Measurements from ENCODE around the gene SPATA17. TPM values are rescaled to one million over a fixed set of nuclear protein-coding genes. Genes with fewer than 3 reads are reported as not detected.

SPATA17 gene
- total and polyA plus RNA-seq, 2 of the 13 experiments (the other 11 are each of a cell fraction or from before 2014, with no cell fraction given) = 0.48 to 1.7 TPM

DNA sequence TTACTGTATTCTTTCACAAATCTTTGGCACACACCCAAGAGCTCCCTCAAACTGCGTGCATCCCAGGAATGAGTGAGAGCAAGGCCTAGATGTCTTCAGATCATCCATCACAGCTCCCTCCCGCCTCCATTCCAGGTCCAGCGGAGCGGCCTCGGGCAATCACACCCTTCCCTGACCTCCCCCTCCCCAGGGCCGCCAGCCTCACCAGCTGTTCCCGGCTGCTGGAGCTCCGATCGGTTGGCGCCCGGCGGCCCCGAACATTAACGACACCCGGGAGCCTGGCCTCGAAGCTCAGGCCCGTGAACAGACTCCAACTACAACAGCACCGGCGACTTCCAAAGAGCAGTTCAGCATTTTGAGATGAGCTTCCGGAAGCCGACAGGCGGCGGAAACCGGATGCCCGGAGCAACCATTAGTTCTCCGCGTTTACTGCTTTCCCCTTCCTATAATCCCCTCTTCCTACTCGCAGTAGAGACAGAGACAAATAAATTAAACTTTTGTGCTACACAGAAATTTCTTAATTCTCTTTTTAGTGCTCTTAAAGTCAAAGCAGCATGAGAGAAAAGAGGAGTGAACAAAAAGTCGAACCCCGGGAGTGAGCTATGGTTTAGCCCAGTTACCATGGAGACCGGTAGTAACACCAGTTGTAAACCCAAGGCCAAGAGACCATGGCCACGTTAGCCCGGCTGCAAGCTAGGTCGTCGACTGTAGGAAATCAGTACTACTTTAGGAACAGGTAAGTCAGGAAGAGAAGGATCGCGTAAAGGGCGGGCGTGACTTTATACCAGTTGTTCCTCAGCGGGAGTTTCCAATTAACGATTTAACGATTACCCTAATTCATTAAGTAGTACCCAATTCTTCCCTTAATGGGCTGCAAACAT is at the start of gene SPATA17, which contains the start of gene GPATCH2 (continued):
- TF ChIP-seq FIP1L1 (IDR thresholded peaks at IDR 0.05; ENCODE audit: borderline replicate concordance, insufficient read depth, low read depth, low read length) (no peak), ZNF318 (CRISPR knock-in tag; IDR thresholded peaks at IDR 0.05) (no peak), ZNF496 (CRISPR knock-in tag; IDR thresholded peaks at IDR 0.05; ENCODE audit: insufficient replicate concordance) (no peak), ZNF224 (CRISPR knock-in tag; IDR thresholded peaks at IDR 0.05) (no peak), MTA1 (CRISPR knock-in tag; IDR thresholded peaks at IDR 0.05; ENCODE audit: borderline replicate concordance) (no peak), ZNF557 (CRISPR knock-in tag; IDR thresholded peaks at IDR 0.05) (0 out of 2 replicates have a peak, but pooled peaks have one; percentile 74), NFE2 (CRISPR knock-in tag; IDR thresholded peaks at IDR 0.05) (no peak), ZNF674 (CRISPR knock-in tag; IDR thresholded peaks at IDR 0.05; ENCODE audit: low read depth) (no peak), ETV5 (CRISPR knock-in tag; IDR thresholded peaks at IDR 0.05; ENCODE audit: borderline replicate concordance) (peak; percentile 69; the same call in 1 of the 2 replicates), ZBTB44 (CRISPR knock-in tag; IDR thresholded peaks at IDR 0.05) (no peak), MAF1 (CRISPR knock-in tag; IDR thresholded peaks at IDR 0.05; ENCODE audit: borderline replicate concordance) (no peak), STAT5B (CRISPR knock-in tag; IDR thresholded peaks at IDR 0.05) (no peak), MBD4 (IDR thresholded peaks at IDR 0.05; ENCODE audit: borderline replicate concordance, low read length) (no peak), JUND (CRISPR knock-in tag; IDR thresholded peaks at IDR 0.05) (no peak)
- TF ChIP-seq, protein P1, sequence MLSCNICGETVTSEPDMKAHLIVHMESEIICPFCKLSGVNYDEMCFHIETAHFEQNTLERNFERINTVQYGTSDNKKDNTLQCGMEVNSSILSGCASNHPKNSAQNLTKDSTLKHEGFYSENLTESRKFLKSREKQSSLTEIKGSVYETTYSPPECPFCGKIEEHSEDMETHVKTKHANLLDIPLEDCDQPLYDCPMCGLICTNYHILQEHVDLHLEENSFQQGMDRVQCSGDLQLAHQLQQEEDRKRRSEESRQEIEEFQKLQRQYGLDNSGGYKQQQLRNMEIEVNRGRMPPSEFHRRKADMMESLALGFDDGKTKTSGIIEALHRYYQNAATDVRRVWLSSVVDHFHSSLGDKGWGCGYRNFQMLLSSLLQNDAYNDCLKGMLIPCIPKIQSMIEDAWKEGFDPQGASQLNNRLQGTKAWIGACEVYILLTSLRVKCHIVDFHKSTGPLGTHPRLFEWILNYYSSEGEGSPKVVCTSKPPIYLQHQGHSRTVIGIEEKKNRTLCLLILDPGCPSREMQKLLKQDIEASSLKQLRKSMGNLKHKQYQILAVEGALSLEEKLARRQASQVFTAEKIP (CRISPR knock-in tag; IDR thresholded peaks at IDR 0.05; ENCODE audit: borderline replicate concordance) = no peak
- TF ChIP-seq, protein P2, sequence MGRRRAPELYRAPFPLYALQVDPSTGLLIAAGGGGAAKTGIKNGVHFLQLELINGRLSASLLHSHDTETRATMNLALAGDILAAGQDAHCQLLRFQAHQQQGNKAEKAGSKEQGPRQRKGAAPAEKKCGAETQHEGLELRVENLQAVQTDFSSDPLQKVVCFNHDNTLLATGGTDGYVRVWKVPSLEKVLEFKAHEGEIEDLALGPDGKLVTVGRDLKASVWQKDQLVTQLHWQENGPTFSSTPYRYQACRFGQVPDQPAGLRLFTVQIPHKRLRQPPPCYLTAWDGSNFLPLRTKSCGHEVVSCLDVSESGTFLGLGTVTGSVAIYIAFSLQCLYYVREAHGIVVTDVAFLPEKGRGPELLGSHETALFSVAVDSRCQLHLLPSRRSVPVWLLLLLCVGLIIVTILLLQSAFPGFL (CRISPR knock-in tag; IDR thresholded peaks at IDR 0.05) = no peak

Measured in HepG2 (cell line).